Coronary artery (tissue), 2 donors: ENCODE measurements around the gene SEC61A2.
"Not testable (repeated sequence)": the region's sequence is repeated elsewhere in the genome, so short reads cannot be mapped to it uniquely, and the experiment has no call there.

Experiments used
- DNase-seq: peaks from one replicate; pipeline ENCODE4 v3.0.0-alpha.2; 2017; ENCODE audit warnings: low spot score
- H3K27ac ChIP-seq, 2 donors: fragments of 200-600 bp; sonication (generic); one replicate each; pipeline ENCODE4 v1.5.1; 2016 to 2019
- H3K4me3 ChIP-seq: fragments of 200-600 bp; sonication (generic); 2 replicates; pipeline ENCODE4 v1.5.1; 2016; ENCODE audit warnings: mild to moderate bottlenecking, moderate library complexity
- TF ChIP-seq, protein P1 (sequence below): fragments of 200-600 bp; sonication (generic); IDR thresholded peaks from one replicate; pipeline ENCODE4 v1.5.1; 2019; ENCODE audit warnings: antibody characterized with exemption

SEC61A2 gene

DNA sequence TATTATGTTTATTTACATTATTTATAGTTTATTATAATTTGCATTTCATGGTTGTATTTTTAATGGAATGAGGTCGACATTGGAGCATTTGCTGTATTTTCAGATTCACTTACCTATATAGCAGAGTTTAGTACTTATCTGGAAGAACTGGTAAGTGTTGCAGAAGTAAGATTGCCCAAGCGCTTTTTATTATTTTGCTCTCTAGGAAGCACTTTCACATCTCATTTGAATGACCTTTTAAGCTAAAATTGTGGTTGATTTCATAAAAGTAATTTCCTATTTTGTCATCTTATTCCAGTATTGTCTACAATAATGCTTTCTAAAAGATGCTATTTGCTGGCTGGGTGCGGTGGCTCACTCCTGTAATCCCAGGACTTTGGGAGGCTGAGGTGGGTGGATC is 28.6 kb downstream of the SEC61A2 start:
- no peak overlapping the region for H3K27ac ChIP-seq
- no peak for DNase-seq
- TF ChIP-seq, protein P1, sequence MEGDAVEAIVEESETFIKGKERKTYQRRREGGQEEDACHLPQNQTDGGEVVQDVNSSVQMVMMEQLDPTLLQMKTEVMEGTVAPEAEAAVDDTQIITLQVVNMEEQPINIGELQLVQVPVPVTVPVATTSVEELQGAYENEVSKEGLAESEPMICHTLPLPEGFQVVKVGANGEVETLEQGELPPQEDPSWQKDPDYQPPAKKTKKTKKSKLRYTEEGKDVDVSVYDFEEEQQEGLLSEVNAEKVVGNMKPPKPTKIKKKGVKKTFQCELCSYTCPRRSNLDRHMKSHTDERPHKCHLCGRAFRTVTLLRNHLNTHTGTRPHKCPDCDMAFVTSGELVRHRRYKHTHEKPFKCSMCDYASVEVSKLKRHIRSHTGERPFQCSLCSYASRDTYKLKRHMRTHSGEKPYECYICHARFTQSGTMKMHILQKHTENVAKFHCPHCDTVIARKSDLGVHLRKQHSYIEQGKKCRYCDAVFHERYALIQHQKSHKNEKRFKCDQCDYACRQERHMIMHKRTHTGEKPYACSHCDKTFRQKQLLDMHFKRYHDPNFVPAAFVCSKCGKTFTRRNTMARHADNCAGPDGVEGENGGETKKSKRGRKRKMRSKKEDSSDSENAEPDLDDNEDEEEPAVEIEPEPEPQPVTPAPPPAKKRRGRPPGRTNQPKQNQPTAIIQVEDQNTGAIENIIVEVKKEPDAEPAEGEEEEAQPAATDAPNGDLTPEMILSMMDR, result no peak
- no peak overlapping the region for H3K4me3 ChIP-seq

DNA sequence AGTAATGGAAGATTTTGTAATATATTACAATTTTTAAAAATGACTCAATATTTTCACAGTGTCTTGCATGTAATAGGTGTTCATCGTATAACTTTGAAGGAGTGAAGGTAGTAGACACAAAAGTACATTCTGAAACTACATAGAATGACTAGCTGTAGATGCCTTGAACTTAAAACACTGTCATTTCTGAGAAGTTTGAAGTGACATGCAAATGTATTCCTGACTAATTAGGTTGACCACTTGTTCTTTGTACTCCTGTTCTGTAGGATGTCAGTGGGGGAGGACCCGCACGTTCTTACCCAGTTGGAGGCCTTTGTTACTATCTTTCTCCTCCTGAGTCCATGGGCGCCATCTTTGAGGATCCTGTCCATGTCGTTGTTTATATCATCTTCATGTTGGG is 31.2 kb downstream of the SEC61A2 start:
- TF ChIP-seq, protein P1, result no peak
- Histone ChIP-seq H3K27ac (no peak overlapping the region), H3K4me3 (no peak overlapping the region)
- DNase-seq, result no peak

DNA sequence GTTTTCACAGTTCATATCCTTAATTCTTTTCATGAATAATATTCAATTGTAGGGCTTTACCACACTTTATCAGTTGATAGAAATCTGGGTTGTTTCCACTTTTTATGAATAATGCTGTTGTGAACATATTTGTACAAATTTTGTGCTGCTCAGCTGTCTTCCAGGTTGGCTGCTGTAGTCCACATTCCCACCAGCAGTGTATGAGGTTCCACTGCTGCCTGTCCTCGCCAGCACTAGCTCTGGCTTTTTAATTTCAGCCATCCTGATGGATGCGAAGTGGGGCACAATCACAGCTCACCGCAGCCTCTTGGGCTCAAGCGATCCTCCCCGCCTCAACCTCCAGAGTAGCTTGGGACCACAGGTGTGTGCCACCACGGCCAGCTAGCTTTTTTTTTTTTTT is 33.5 kb downstream of the SEC61A2 start:
- Histone ChIP-seq H3K4me3 (no peak overlapping the region), H3K27ac (no peak overlapping the region)
- TF ChIP-seq, protein P1, result no peak
- DNase-seq, result no peak

DNA sequence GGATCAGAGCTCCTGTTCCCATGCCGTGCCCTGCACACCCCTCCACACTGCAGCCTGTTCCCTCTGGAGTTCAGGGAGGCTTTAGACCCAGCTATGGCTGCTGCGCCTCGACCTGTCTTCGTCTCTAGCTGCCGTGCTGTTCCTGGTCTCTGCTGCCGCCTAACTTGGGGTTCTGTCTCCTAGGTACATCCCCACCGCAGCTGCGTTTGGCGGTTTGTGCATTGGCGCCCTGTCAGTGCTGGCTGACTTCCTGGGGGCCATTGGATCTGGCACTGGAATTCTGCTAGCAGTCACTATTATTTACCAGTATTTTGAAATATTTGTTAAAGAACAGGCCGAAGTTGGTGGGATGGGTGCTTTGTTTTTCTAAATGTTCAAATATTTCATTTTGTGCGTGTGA is 34.6 kb downstream of the SEC61A2 start:
- TF ChIP-seq, protein P1, result no peak
- Histone ChIP-seq H3K4me3 (no peak overlapping the region), H3K27ac (no peak overlapping the region)
- no peak for DNase-seq

DNA sequence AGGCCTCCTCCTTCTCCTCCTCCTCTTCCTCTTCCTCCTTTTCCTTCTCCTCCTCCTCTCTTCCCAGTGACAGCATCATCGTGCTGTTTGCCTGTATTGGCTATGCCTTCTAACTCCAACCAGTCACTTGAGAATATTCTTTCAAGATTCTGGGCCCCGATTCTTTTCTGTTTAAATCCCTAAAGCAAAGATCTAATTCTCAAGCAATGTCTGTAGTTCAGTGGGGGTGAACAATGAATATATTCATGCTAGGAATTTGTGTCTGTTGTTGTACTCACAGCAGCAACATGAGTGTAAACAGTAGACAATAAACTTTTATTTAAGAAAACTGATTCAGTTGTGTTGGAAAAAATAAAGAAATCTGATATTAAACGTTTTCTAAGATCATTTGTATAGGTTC is 35.6 kb downstream of the SEC61A2 start:
- Histone ChIP-seq H3K27ac (no peak overlapping the region), H3K4me3 (no peak overlapping the region)
- TF ChIP-seq, protein P1, result no peak
- no peak for DNase-seq

DNA sequence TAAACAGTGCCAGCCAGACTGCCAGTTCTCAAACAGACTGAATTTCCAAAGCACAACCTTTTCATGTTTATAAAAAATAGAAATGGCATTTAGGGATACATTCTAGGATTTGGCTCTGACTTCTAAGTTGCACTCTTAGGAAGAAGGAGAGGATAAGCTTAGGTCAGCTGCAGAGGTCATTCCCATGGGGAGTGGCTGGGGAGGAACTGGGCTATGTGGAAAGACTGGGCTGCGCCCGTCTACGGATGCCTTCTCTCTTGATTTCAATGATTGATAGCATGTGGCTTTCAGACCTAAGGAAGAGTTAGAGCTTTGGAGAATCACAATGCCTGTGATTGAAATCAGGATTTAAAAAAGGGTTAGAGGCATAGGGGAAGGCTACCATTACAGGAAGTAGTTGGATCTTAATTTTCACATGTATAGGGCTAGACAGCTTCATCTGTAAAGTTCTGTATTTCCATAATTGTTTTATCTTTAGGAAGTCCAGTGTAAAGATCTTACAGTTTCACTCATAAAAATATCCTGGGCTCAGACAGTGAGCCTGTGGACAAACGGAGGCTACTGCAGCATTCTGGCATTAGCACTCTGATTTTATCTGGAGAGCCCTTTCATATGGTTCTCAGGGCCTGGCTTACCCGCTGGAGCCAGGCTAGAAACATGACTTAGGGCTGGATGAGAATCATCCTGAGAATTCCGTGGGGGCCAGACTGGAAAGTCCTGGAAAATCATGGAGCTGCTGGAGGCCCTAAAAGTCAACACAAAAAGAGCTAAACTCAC is 36.7 kb downstream of the SEC61A2 start:
- DNase-seq, result no peak
- H3K27ac ChIP-seq, result no peak overlapping the region
- TF ChIP-seq, protein P1, result no peak

DNA sequence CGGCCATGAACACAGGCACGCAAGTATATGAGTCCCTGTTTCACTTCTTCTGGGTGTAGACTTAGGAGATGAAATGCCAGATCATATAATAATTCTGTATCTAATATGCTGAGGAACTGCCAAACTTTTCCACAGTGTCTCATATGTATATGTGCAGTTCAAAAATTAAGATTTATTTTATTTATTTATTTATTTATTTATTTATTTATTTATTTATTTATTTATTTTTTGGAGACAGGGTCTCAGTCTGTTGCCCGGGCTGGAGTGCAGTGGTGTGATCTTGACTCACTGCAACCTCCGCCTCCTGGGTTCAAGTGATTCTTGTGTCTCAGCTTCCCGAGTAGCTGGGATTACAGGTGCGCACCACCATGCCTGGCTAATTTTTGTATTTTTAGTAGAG is 42.0 kb downstream of the SEC61A2 start:
- not testable (repeated sequence) for H3K27ac ChIP-seq

More for the DNA sequence above, 36.7 kb downstream of the SEC61A2 start:
- no peak overlapping the region for H3K4me3 ChIP-seq

More for the DNA sequence above, 42.0 kb downstream of the SEC61A2 start:
- H3K4me3 ChIP-seq, DNase-seq: not testable (repeated sequence)
